Measurements from ENCODE around the gene CFH. TPM values are rescaled to one million over a fixed set of nuclear protein-coding genes. Genes with fewer than 3 reads are reported as not detected.

CFH gene
- total RNA-seq, 1 donor: 164 TPM

GRCh38 chr1:196640976-196641375 lies 10.9 kb upstream of the CFH start:
- no peak for TF ChIP-seq CTCF (IDR thresholded peaks at IDR 0.05; ENCODE audit: extremely low read depth, low read depth, low read length)
- H3K9me3 ChIP-seq (ENCODE audit: low read depth, low read length): no peaks in the 10 kb centered on the region
- no peaks in the 10 kb centered on the region for H4K20me1 ChIP-seq (ENCODE audit: insufficient read depth, low read length)
- H3K36me3 ChIP-seq (ENCODE audit: insufficient read depth, low read length): no peaks in the 10 kb centered on the region
- no peak overlapping the region for H2AFZ ChIP-seq (ENCODE audit: low read length)
- no peak for DNase-seq (ENCODE audit: insufficient read length, low spot score, missing footprints)
- no peaks in the 10 kb centered on the region for H3K4me1 ChIP-seq (ENCODE audit: insufficient read depth, low read length)
- no peak overlapping the region for H3K4me2 ChIP-seq (ENCODE audit: insufficient read depth, low read length)
- no peak overlapping the region for H3K27ac ChIP-seq (ENCODE audit: low read depth, low read length)
- H3K4me3 ChIP-seq (ENCODE audit: insufficient read depth, low read length): no peak overlapping the region
- no peaks in the 10 kb centered on the region for H3K79me2 ChIP-seq (ENCODE audit: insufficient read depth, low read length)
- no peaks in the 10 kb centered on the region for H3K27me3 ChIP-seq (ENCODE audit: insufficient read depth, low read length)

GRCh38 chr1:196649990-196650389 lies 1.9 kb upstream of the CFH start:
- Histone ChIP-seq H2AFZ (ENCODE audit: low read length) (no peak overlapping the region), H4K20me1 (ENCODE audit: insufficient read depth, low read length) (no peaks in the 10 kb centered on the region), H3K36me3 (ENCODE audit: insufficient read depth, low read length) (no peaks in the 10 kb centered on the region), H3K4me2 (ENCODE audit: insufficient read depth, low read length) (no peak overlapping the region), H3K27me3 (ENCODE audit: insufficient read depth, low read length) (no peaks in the 10 kb centered on the region), H3K79me2 (ENCODE audit: insufficient read depth, low read length) (peaks cover 14% of the 10 kb centered on the region), H3K4me3 (ENCODE audit: insufficient read depth, low read length) (no peak overlapping the region), H3K4me1 (ENCODE audit: insufficient read depth, low read length) (peaks cover 14% of the 10 kb centered on the region), H3K9me3 (ENCODE audit: low read depth, low read length) (no peaks in the 10 kb centered on the region), H3K27ac (ENCODE audit: low read depth, low read length) (no peak overlapping the region)
- TF ChIP-seq CTCF (IDR thresholded peaks at IDR 0.05; ENCODE audit: extremely low read depth, low read depth, low read length): no peak
- no peak for DNase-seq (ENCODE audit: insufficient read length, low spot score, missing footprints)

- H3K4me2 ChIP-seq (ENCODE audit: insufficient read depth, low read length): no peak overlapping the region
- H3K27me3 ChIP-seq (ENCODE audit: insufficient read depth, low read length): no peaks in the 10 kb centered on the region
- H3K79me2 ChIP-seq (ENCODE audit: insufficient read depth, low read length): peaks cover 18% of the 10 kb centered on the region
- no peak for TF ChIP-seq CTCF (IDR thresholded peaks at IDR 0.05; ENCODE audit: extremely low read depth, low read depth, low read length)
- H4K20me1 ChIP-seq (ENCODE audit: insufficient read depth, low read length): no peaks in the 10 kb centered on the region
- peaks cover 17% of the 10 kb centered on the region for H3K4me1 ChIP-seq (ENCODE audit: insufficient read depth, low read length)
- H3K36me3 ChIP-seq (ENCODE audit: insufficient read depth, low read length): no peaks in the 10 kb centered on the region
- no peak overlapping the region for H3K4me3 ChIP-seq (ENCODE audit: insufficient read depth, low read length)
- no peak overlapping the region for H3K27ac ChIP-seq (ENCODE audit: low read depth, low read length)
- H2AFZ ChIP-seq (ENCODE audit: low read length): no peak overlapping the region
- H3K9me3 ChIP-seq (ENCODE audit: low read depth, low read length): no peaks in the 10 kb centered on the region
- DNase-seq (ENCODE audit: insufficient read length, low spot score, missing footprints): no peak
Measured at GRCh38 chr1:196650403-196650802, 1.4 kb upstream of the CFH start.

- H2AFZ ChIP-seq (ENCODE audit: low read length): peak overlapping the region; percentile 69
- no peak for DNase-seq (ENCODE audit: insufficient read length, low spot score, missing footprints)
- no peaks in the 10 kb centered on the region for H3K36me3 ChIP-seq (ENCODE audit: insufficient read depth, low read length)
- H3K4me2 ChIP-seq (ENCODE audit: insufficient read depth, low read length): peak overlapping the region; percentile 81
- TF ChIP-seq CTCF (IDR thresholded peaks at IDR 0.05; ENCODE audit: extremely low read depth, low read depth, low read length): no peak
- peak overlapping the region; percentile 72 for H3K4me3 ChIP-seq (ENCODE audit: insufficient read depth, low read length)
- peak overlapping the region; percentile 44 for H3K27ac ChIP-seq (ENCODE audit: low read depth, low read length)
- peaks cover 17% of the 10 kb centered on the region for H3K4me1 ChIP-seq (ENCODE audit: insufficient read depth, low read length)
- no peaks in the 10 kb centered on the region for H4K20me1 ChIP-seq (ENCODE audit: insufficient read depth, low read length)
- H3K27me3 ChIP-seq (ENCODE audit: insufficient read depth, low read length): no peaks in the 10 kb centered on the region
- H3K79me2 ChIP-seq (ENCODE audit: insufficient read depth, low read length): peaks cover 23% of the 10 kb centered on the region
- no peaks in the 10 kb centered on the region for H3K9me3 ChIP-seq (ENCODE audit: low read depth, low read length)
Measured at GRCh38 chr1:196651079-196651478, 764 bp upstream of the CFH start.
